GM19043 (cell line): ENCODE results near the gene FSHR.

Experiments
- ATAC-seq: cut with Tn5 transposase; IDR thresholded peaks from one replicate; pipeline ENCODE4 v1.9.1; 2021; ENCODE audit warnings: low read depth; ENCODE audit not compliant: unreplicated experiment

FSHR gene

DNA sequence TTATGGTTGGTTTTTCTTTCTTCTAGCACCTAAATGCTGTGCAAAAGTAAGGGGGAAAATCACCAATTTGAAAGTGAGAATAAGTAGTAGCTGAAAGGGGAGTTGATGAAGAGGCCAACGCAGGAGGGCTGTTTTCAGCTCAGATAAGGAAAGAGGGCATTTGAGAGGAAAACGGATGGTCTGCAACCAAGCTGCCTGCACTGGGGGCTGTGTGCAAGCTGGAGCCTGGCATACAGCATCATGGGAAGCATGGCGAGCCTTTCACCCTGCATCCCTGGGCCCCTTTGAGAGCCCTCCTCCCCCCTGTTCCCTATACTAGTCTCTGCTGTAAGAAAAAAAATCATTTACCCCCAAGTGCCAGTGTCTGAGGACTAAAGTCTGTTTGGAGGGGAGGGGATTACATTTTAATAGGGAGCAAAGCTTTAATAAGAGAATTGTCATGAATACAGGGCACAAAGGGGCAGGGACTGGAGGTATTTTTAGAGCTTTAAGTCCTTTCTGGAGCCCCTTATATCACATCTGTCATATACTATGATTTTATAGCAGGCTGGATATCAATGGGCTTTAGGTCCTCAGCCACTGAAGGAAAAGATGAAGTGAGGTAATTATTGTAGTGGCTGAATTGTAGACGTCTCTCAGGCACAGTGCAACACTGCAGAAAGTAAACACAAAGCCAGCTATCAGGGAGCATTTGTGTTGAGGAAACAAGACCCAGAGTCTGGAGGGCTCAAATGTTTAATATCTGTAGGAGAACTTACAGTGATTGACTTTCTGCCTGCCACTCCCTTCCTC, 120.7 kb downstream of the FSHR start:
- no peak for ATAC-seq

DNA sequence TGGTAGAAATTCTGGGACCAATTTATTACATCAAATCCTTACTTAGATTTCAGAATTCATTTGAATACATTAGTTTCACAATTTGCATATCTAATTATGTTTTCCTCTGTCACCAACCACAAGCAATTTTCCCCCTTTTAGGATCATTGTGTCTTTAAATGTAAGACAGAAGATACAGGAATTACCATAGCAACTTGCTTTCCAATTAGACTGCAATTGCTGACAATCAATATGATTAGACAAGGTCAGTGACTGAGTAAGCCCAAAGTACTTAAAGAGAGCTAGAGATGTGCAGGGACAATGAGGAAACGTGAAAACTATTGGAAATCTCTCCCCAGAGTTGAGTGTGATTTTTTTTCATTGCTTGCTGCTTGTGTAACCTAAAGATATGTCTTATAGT, 121.4 kb downstream of the FSHR start:
- ATAC-seq, result no peak

DNA sequence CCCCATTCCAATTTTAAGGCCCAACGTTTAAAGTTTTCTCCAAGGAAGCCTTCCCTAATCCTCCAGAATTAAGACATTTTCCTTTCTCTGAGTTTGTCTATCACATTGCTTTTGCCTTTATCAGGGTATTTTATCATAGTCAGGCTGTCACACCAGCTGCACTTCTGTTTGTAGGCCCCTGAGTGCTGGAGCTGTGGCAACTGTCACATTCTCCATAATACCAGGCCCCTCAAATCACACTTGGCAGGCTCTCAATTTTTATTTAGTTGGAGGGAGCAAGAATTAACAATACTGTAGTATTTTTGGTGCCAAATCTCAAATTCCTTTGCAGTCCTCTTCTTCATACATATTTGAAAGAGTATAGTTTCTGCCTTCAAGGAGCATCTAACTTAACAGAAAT, 122.2 kb downstream of the FSHR start:
- no peak for ATAC-seq

DNA sequence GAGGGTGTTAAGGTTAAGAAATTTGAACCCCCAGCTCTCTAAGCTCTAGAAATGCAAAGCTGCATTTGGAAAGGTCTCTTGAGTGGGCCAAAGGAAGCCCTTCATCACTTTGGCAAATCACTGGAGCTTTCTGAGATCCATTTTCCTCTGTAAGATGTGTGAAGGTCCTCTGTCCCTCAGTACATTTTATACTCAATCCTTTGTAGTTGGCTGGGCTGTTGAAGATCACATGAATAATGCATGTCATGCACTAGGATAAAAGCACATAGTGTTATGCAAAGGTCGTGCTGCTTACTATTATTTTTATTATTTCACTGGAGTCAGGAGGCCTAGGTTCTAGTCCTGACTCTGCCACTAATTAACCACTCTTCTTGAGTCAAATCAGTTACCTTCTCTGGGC, 124.9 kb downstream of the FSHR start:
- no peak for ATAC-seq

DNA sequence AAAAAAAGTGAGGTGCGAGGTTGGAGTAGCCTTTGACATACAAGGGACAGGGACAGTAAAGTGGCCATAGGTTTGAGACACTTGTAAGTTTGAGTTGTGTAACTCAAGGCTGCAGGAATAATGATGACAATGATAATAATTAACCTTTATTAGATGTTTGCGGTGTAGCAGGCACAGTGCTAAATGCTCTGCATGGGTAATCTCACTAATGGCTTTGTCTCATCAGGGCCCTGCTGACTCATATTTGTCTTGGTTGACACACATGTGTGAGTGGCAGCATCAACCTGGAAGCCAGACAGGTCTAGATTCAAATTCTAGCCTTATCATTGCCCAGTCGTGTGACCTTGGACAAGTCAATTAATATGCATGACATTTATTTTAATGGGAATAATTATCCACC, 126.2 kb downstream of the FSHR start:
- peak; percentile 100 for ATAC-seq

DNA sequence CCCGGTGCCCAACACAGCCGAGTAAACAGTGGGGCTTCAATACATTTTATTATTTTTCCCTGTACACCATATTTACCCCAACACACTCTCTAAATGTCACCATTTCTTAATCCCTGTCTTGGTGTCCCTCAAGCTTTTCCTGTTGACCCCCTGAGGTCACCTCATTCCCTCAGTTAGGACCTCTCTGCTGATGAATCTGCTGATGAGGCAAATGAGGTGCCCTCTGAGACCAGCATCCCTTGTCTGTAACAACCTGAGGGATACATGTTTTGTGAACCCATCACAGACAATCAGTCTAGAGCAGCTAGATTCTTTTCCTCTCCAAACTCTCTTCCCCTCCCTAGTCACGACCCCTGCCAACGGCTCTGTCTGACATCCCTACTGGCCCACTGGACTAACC, 127.6 kb downstream of the FSHR start:
- ATAC-seq, result no peak

DNA sequence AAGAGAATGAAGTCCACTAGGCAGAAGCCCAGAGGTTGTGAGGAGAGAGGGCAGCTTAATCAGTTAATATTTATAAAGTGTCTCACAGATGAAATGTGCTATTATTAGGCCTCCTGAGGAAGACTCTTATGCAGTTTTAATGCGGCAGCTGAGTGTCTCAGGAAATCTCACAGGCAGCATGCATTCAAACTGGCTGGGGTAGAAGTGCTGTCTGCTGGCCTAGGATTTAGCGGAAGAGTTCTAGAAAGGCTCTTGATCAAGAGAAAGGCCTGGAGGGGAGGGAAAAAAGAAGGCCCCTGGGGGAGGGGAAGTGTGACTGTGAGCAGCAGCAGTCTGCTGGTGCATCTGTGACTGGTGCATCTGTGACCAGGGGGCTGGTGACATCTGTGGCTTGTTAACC, 133.0 kb downstream of the FSHR start:
- ATAC-seq, result no peak

DNA sequence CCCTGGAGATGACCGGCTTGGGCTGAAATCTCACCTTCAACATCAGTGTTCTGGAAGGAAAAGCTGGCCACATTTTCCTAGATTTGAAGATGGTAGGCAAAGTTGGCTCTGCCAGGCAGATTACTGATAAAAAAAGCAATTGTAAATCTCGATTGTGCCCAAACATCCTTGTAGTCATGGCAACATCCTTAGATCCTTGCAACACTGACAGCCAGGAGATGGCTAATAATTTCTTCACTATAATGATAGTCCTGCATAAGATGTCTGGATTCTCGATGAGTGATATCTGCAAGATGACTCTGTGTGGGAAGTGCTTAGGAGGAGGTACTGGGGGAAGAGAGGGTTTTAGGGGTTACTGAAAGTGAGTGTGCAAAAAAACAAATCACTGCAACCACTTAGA, 149.1 kb downstream of the FSHR start:
- no peak for ATAC-seq

DNA sequence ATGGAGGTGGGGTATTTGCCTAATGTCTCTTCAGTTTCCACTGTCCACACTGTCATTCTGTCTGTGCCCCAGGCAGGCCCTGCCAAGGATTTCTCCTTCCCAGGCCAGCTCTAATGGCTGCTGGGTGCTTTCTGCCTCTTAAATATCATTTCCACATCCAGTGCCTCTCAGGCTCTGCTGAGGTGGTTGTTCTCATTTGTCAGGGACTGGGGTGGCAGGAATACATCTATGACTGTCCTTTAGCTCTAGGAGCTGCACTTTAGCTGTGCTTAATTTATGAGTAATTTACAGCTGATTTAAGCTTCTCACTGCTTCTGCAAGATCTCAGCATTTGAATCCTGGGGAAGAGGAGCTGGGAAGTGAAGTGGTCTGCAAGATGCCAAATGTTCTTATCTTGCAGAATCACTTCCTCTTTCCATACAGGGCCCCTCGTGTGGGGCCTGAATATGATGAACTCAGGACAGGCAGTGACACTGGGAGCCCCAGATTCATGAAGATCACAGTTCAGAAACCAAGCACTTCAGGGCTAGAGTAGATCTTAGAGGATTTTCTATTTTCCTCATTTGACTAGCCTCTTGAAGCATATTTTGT, 150.2 kb downstream of the FSHR start:
- peak; percentile 70 for ATAC-seq

DNA sequence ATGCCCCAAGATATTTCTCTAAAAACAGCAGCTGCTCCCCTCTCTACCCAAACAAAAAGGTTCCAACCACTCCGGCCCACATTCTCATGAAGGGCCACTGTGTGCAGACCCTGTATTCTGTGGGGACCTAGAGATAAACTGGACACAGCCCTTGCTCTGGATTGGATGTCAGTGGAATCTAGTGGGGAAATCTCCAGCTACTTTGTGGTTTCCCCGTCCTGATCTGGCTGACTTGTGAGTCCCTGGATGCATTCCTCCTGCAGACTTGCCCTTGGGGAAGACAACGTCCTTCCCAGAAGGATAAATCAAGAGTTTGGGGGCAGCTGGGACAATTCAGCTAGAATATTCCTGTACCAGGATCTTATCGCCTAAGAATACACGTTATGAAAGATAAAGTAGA, 151.1 kb downstream of the FSHR start:
- no peak for ATAC-seq

DNA sequence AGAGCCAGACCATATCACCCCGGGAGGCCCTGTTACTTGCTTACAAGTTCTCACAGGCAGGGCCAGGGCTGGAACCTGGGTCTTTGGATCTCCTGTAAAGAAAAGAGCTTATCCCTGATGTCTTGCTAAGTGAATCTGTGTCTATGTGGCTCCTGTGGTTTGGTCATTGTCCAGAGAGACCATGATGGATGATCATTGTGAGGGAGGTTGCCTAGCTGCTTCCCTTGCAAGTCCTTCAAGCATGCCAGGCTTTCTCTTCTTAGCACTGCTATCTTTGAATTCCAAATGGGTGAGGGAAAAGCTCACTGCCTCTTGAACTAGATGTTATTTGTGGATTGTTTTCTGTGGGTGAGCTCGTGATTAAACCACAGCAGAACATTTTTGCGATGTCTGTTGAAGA, 151.6 kb downstream of the FSHR start:
- no peak for ATAC-seq

DNA sequence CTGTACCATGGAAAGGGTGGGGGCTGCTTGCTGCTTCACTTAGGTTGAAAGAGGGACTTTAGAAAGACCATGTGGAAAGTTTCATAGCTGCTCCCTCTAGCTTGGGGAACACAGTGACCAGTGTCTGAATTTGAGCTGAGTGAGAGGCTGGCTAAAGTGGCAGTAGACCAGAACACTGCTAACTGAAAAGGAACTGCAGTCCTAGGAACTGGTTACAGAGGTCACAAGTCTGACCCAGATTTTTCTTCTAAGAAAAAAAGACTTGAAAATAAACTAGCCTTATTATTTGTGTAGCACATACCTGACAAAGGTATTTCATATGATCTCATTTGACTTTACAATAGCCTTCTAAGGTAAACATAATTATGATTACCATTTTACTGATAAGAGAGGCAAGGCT, 153.6 kb downstream of the FSHR start:
- no peak for ATAC-seq

DNA sequence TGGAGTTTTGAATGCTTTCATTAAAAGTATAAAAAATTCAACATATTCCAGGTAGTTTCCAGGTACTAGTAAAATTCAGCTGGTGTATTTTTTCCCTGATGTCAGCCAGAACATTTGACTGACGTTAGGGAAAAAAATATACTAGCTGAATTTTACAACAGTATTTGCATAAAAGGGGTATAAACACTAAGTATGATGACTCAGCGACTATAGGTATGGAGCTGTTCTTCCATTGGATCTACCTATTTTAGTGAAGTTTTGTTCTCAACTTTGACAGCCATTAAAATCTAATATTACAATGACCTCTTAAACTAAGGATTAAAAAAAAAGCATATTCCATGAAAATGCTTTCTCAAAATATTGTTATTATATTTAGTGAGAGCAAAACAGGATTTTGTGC, 155.9 kb downstream of the FSHR start:
- ATAC-seq, result no peak

DNA sequence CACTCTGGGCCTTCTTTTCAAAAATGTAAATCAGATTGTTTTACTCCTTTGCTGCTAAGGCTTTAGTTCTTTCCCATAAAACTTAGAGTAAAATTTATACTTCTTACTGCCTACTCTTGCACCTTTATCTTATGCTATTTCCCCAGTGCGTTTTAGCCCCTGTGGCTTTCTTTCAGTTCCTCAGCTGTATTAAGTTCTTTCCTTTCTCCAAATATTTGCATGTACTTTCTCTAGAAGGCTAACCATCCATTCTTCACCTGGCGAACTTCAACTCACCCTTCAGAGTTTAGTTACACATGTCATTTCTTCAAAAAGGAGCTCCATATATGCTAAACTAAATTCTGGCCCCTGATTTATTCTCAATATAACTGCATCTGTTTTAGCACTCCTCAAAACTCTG, 160.7 kb downstream of the FSHR start:
- ATAC-seq, result peak; percentile 44

DNA sequence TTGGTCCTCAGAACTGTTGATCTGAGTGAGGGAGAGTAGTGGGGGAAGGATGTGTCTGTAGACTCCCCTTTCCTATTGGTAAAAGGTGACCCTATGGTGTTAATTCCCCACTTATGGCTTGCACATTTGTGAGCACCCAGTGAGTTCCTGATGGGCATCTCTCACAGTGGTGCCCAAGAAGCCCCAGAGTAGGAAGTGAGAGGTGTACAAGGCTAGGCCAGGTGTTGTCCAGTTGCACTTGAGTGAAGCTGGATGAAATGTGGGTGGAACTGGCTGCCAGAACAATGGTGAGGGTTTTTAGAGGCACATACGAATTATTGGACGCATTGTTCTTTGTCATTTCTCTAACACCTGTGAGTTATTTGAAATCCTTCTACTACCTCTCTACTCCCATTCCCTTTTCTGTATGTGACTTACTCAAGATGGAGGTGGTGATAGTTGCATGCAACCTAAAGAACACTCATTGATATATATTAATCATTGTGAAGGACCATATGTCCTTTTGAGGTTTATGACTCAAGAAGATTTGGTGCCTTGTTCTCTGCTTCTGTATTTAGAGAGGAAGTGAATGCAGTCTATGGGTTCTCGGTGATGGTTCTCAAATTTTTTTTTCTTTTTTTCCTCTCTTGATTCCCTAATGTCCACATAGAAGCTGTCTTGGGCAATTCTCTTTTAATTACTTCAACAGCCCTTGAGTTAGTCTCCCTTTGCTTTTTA, 162.7 kb downstream of the FSHR start:
- ATAC-seq, result peak; percentile 42

DNA sequence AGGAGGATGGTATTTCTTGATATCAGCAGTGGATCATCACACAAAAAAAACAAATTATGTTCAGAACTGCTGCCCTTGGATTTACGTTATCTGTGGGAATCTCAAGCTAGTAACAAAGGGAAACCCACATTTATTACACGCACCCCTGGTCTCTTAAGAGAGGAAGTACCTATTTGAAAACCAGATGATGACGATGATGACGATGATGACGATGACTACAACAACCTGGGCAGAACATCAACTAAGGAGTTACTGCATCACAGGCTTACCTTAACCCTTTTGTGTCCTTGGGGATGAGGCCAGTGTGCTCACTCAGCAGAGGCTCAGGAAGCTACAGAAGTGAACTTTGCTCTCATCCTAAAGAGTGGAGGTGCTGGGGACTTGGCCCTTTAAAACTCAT, 169.4 kb downstream of the FSHR start:
- peak; percentile 14 for ATAC-seq

DNA sequence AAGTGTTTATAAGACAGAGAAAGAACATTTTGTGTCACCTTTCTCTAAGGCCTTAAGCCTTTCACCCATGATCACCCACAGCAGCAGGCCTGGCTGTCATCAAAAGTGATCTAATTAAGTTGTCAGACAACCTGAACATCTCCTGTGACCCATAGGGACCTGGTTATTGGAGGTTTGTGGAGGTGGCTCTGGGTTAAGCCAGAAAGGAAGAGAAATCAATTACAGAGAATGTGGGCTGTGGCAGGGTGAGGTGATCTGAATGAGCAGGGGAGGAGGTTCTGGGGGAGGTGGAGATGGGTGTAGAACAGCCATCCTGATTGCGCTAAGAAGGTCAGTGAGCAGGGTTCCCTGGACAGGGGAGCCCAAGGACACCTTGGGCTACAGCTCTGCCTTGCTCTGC, 170.8 kb downstream of the FSHR start:
- no peak for ATAC-seq

DNA sequence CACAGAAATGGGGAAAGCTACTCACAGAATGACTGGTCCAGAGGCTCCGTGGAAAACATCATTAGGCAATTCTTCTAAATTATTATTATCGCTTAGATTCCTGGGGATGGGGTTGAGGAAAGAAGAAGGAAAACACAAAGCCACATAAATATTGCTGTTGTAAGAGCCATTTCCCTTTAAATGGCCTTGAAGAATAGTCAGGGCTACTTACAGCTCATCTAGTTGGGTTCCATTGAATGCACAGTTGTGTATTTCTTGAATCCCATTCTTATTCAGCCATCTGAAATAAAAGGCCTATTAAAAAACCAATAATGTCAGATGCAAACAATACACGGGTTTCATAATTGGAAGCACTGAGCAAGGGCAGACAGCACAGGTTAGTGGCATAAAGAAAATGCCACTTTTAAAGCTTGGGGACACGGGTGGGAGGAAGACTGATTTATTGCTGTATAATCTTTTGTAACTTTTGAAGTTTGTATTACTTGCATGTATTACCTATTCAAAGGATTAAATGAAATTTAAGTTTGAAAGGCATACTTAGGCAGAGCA, 171.4 kb downstream of the FSHR start:
- no peak for ATAC-seq

DNA sequence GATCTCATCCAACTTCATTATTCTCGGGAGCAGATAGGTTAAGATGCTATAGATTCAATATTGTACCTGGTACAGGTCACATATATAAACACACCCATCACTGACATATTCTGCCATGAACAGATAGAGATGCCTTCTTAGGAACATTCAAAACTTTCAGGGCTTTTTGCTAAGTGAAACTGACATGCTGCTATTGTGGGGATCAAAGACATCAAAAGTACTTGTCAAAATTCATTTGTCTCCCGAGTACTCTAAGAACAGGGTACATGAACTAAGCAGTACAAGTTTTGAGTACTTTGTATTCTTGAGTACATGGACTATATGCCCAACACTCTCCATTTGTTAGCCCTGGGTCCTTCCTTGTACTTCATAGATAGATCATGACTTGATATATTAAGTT, 173.5 kb downstream of the FSHR start:
- ATAC-seq, result no peak

DNA sequence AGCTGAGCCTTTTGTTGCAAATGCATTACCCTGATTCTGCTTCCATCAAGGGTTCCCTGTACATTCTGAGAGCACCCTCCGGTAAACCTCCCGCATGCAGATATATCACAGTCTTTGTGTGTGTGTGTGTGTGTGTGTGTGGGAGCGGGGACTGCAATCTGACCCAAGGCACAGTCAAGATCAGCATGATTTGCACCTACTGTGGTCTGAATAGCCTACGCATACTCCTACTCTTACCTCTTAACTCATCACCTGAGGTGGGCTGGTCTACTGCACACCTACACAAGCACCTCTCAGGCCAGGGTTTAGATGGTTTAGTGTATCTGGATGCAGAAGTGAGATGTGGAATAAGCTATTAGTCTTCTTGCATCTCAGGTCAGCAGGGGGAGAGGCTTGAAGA, 174.6 kb downstream of the FSHR start:
- no peak for ATAC-seq

DNA sequence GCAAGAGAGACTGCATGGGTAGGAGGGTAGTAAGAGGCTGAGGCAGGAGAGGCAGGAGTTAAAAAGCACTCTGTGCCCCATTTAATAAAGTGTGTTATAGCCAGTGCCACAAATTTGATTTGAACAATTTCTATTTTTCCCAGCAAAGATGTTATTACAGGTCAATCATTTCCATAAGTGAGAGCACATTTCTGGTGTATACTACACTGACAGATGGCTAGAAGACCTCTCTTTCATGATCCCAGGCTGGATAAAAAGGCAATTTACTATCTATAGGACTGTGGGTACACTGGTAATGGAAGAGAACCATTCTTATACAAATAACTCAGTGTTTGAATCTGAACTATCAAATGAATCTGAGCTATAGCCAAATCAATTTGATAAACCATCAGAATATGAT, 176.2 kb downstream of the FSHR start:
- ATAC-seq, result no peak

DNA sequence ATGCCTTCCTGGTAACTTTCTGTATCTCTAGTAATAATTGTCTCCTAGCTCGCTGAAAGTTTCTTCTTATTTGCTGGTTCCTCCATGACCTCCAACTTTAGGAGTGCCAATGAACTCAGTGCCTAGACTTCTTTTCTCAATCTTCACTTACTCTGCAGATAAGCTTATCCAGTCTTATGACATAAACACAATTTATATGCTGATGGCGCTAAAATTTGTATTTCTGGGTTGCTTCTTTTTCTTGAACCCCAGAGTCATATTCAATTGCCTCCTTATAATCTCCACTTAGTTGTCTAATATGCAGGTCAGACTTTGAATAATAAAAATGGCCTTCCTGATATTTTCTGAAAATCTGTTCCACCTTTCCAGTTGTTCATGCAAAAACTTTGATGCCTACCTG, 182.5 kb downstream of the FSHR start:
- ATAC-seq, result no peak
